ENCODE results near the gene CDH4.

DNA sequence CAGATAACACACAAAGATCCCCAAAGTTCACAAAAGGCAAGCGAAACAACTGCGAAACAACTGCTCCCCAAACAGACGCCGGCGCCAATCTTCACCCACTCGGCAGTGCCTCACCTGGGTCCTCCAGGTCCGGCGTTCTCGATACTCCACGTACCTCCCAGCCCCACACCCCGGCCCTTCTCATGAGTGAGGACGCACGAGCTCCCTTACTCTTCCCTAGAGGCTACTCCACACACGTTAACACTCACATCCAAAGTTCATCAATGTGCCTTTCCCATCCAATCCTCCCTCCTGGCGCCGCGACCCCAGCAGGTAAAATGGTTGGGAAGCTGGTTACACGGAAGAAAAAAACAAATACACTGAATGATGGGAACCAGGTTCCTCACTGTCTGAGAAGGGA is 736.6 kb downstream of the CDH4 start:
- TF ChIP-seq, protein P1, sequence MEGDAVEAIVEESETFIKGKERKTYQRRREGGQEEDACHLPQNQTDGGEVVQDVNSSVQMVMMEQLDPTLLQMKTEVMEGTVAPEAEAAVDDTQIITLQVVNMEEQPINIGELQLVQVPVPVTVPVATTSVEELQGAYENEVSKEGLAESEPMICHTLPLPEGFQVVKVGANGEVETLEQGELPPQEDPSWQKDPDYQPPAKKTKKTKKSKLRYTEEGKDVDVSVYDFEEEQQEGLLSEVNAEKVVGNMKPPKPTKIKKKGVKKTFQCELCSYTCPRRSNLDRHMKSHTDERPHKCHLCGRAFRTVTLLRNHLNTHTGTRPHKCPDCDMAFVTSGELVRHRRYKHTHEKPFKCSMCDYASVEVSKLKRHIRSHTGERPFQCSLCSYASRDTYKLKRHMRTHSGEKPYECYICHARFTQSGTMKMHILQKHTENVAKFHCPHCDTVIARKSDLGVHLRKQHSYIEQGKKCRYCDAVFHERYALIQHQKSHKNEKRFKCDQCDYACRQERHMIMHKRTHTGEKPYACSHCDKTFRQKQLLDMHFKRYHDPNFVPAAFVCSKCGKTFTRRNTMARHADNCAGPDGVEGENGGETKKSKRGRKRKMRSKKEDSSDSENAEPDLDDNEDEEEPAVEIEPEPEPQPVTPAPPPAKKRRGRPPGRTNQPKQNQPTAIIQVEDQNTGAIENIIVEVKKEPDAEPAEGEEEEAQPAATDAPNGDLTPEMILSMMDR (IDR thresholded peaks at IDR 0.05; ENCODE audit: borderline replicate concordance, extremely low read depth, low read length, poor library complexity, severe bottlenecking), result no peak
- no peak for TF ChIP-seq EZH2 (IDR thresholded peaks at IDR 0.05; ENCODE audit: borderline replicate concordance, low read depth, low read length, severe bottlenecking)
